Natural killer cell (primary cell): Measurements from ENCODE around the gene DDRGK1. TPM values are rescaled to one million over a fixed set of nuclear protein-coding genes. Genes with fewer than 3 reads are reported as not detected.

ENCODE experiments used
- ATAC-seq, 3 donors: fragments of 150-1000 bp in 2 of 3; fragments of 200-7000 bp in 1 of 3; cut with Tn5 transposase; 1 replicate in 1 of 3; 2 replicates in 2 of 3; pipeline ENCODE4 v1.10.0; 2021; ENCODE audit warnings: mild to moderate bottlenecking in 2 of 3, moderate library complexity in 2 of 3
- DNase-seq, 2 donors: peaks; one replicate each; pipeline versions ENCODE4 v3.0.0 to v3.0.0-alpha.2; 2013 to 2021; ENCODE audit warnings: mixed read lengths in 1 of 2
- H3K27ac ChIP-seq: one replicate; pipeline ENCODE4 v1.5.1; 2013; ENCODE audit warnings: mild to moderate bottlenecking, low read length
- H3K27me3 ChIP-seq: one replicate; pipeline ENCODE4 v1.6.1; 2013; ENCODE audit warnings: low read length; ENCODE audit not compliant: control insufficient read depth, insufficient read depth
- H3K36me3 ChIP-seq: one replicate; pipeline ENCODE4 v1.6.1; 2013; ENCODE audit warnings: low read length; ENCODE audit not compliant: control insufficient read depth, insufficient read depth
- H3K4me1 ChIP-seq: one replicate; pipeline ENCODE4 v1.6.1; 2013; ENCODE audit warnings: low read length; ENCODE audit not compliant: control insufficient read depth, insufficient read depth
- H3K4me3 ChIP-seq: one replicate; pipeline ENCODE4 v1.5.1; 2013; ENCODE audit warnings: low read length
- H3K9me3 ChIP-seq: one replicate; pipeline ENCODE4 v1.6.1; 2013; ENCODE audit warnings: low read length; ENCODE audit not compliant: control insufficient read depth, insufficient read depth
- H3K27ac Mint-ChIP-seq, 2 donors: one replicate each; pipeline ENCODE4 v1.8.0; 2022; ENCODE audit warnings: mild to moderate bottlenecking in 2 of 2, mixed read lengths in 2 of 2, moderate library complexity in 1 of 2
- H3K27me3 Mint-ChIP-seq, 2 donors: one replicate each; pipeline ENCODE4 v1.8.0; 2022; ENCODE audit warnings: low read depth in 2 of 2, mixed read lengths in 2 of 2
- H3K36me3 Mint-ChIP-seq: one replicate; pipeline ENCODE4 v1.8.0; 2022; ENCODE audit warnings: mixed read lengths
- H3K4me1 Mint-ChIP-seq, 2 donors: one replicate each; pipeline ENCODE4 v1.8.0; 2022; ENCODE audit warnings: mixed read lengths in 2 of 2
- H3K4me3 Mint-ChIP-seq: one replicate; pipeline ENCODE4 v1.8.0; 2022; ENCODE audit warnings: mild to moderate bottlenecking, moderate library complexity, mixed read lengths
- H3K9me3 Mint-ChIP-seq, 2 donors: one replicate each; pipeline ENCODE4 v1.8.0; 2022; ENCODE audit warnings: mixed read lengths in 2 of 2
- CTCF ChIP-seq: fragments of 200-600 bp; IDR thresholded peaks from one replicate; pipeline ENCODE4 v1.8.0; 2022; ENCODE audit warnings: antibody characterized with exemption
- WGBS: methylation state at CpG from one replicate; pipeline ENCODE4 v1.1.7; 2013; ENCODE audit warnings: missing lambda C conversion rate; ENCODE audit not compliant: insufficient coverage; 5-methylcytosine and 5-hydroxymethylcytosine counted together
- intact Hi-C: fragments of 100-400 bp; cut with micrococcal nuclease; formaldehyde crosslinking; loops from one replicate; pipeline ENCODE4 v1.14.2; 2022
- total RNA-seq, 4 donors: library from RNA; stranded (reverse); fragments of 120-200 nt in 1 of 4; gene quantifications; one replicate each; pipeline versions ENCODE4 v1.2.3 to v1.2.4, GENCODE V29; 2013 to 2022

DDRGK1 gene
- total RNA-seq, 3 donors from 2014 or later (not counting 1 experiment from before 2014, with no cell fraction given): 47.8 to 52.6 (median 52.4) TPM

GRCh38 chr20:3161316-3162079 lies 43.0 kb downstream of the DDRGK1 start:
- peak overlapping the region; percentile 40 for H3K4me3 Mint-ChIP-seq
- 87% methylated on average over 5 of the region's 5 CpGs for WGBS
- Histone ChIP-seq H3K9me3 (no peaks in the 10 kb centered on the region), H3K27ac (no peak overlapping the region), H3K36me3 (no peaks in the 10 kb centered on the region), H3K4me3 (no peak overlapping the region), H3K4me1 (peaks cover 30% of the 10 kb centered on the region), H3K27me3 (no peaks in the 10 kb centered on the region)
- peaks cover 0 to 11% of the 10 kb centered on the region in 2 donors for H3K27me3 Mint-ChIP-seq
- H3K9me3 Mint-ChIP-seq: no peaks in the 10 kb centered on the region
- no peak overlapping the region for H3K27ac Mint-ChIP-seq
- TF ChIP-seq CTCF: no peak
- DNase-seq: no peak
- peaks cover 33 to 34% of the 10 kb centered on the region in 2 donors for H3K4me1 Mint-ChIP-seq
- intact Hi-C loops: no loop called here
- no peaks in the 10 kb centered on the region for H3K36me3 Mint-ChIP-seq
- no peak for ATAC-seq

- Histone ChIP-seq H3K27me3 (no peaks in the 10 kb centered on the region), H3K4me3 (no peak overlapping the region), H3K27ac (peak overlapping the region; percentile 80), H3K9me3 (no peaks in the 10 kb centered on the region), H3K4me1 (peaks cover 33% of the 10 kb centered on the region), H3K36me3 (no peaks in the 10 kb centered on the region)
- ATAC-seq (no peak), DNase-seq (no peak)
- WGBS: 94% methylated on average over 6 of the region's 6 CpGs
- intact Hi-C loops: no loop called here
- Mint-ChIP-seq H3K9me3 (no peaks in the 10 kb centered on the region), H3K36me3 (no peaks in the 10 kb centered on the region), H3K27ac (no peak overlapping the region), H3K27me3 (peaks cover 0 to 7% of the 10 kb centered on the region in 2 donors), H3K4me3 (peak overlapping the region; percentile 21), H3K4me1 (peaks cover 42 to 43% of the 10 kb centered on the region in 2 donors)
- no peak for TF ChIP-seq CTCF
Observed at GRCh38 chr20:3160418-3160817, 44.1 kb downstream of the DDRGK1 start.

- peak in 1 of 2 donors; percentile 46 for DNase-seq
- H3K9me3 ChIP-seq: no peaks in the 10 kb centered on the region
- ATAC-seq: peak; percentile 22 to 57 (median 45)
- H3K4me1 Mint-ChIP-seq: peaks cover 44 to 46% of the 10 kb centered on the region in 2 donors
- peak overlapping the region; percentile 80 for H3K27ac ChIP-seq
- intact Hi-C loops: loop anchor here (1.0 to 5.0 kb wide), 4 partner anchors 14 to 107 kb away; partner anchors contain the start of genes DDRGK1, ITPA and LZTS3
- H3K4me3 Mint-ChIP-seq: peak overlapping the region; percentile 97
- no peak for TF ChIP-seq CTCF
- H3K4me3 ChIP-seq: peak overlapping the region; percentile 79
- 2% methylated on average over 8 of the region's 10 CpGs for WGBS
- H3K27ac Mint-ChIP-seq: peak overlapping the region; percentile 93 to 96
- H3K27me3 ChIP-seq: no peaks in the 10 kb centered on the region
- H3K36me3 Mint-ChIP-seq: no peaks in the 10 kb centered on the region
- H3K9me3 Mint-ChIP-seq: no peaks in the 10 kb centered on the region
- peaks cover 33% of the 10 kb centered on the region for H3K4me1 ChIP-seq
- H3K36me3 ChIP-seq: peaks cover 1% of the 10 kb centered on the region
- H3K27me3 Mint-ChIP-seq: peaks cover 0 to 5% of the 10 kb centered on the region in 2 donors
Observed at GRCh38 chr20:3158968-3159431, 45.5 kb downstream of the DDRGK1 start.
